Measurements from ENCODE around the gene ATP8B1.

Gene ATP8B1

GRCh38 chr18:57809190-57809589 is 6.1 kb upstream of the ATP8B1 start:
- Mint-ChIP-seq H3K27ac (no peak overlapping the region), H3K4me3 (no peak overlapping the region), H3K4me1 (ENCODE audit: low read depth) (peaks cover 7% of the 10 kb centered on the region), H3K9me3 (peaks cover 24% of the 10 kb centered on the region), H3K27me3 (peaks cover 22% of the 10 kb centered on the region), H3K36me3 (ENCODE audit: low read depth) (no peaks in the 10 kb centered on the region)
- intact Hi-C loops (cut with micrococcal nuclease) = no loop called here

- Mint-ChIP-seq H3K9me3 (peaks cover 16% of the 10 kb centered on the region), H3K4me3 (no peak overlapping the region), H3K4me1 (ENCODE audit: low read depth) (peaks cover 15% of the 10 kb centered on the region), H3K27me3 (peaks cover 34% of the 10 kb centered on the region), H3K27ac (no peak overlapping the region), H3K36me3 (ENCODE audit: low read depth) (no peaks in the 10 kb centered on the region)
- intact Hi-C loops (cut with micrococcal nuclease) = no loop called here
Observed at GRCh38 chr18:57807336-57808117, 4.4 kb upstream of the ATP8B1 start.

DNA sequence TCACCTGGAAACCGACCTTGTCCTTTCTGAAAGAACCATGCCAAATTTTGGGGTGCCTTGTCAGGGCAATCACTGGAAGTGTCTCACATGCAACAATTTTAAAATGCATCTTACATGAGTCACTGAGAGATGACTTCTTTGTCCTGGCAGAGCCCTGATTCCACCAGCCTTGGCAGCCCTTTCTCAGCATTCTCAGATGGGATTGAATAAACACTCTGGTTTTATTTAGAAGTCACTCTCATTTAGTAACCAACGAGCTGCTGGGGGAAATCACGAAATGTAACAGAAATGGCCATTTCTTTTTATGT is 3.8 kb upstream of the ATP8B1 start:
- intact Hi-C loops (cut with micrococcal nuclease) = no loop called here
- H3K4me1 Mint-ChIP-seq (ENCODE audit: low read depth) = peaks cover 21% of the 10 kb centered on the region
- peaks cover 40% of the 10 kb centered on the region for H3K27me3 Mint-ChIP-seq
- H3K4me3 Mint-ChIP-seq = no peak overlapping the region
- no peak overlapping the region for H3K27ac Mint-ChIP-seq
- H3K36me3 Mint-ChIP-seq (ENCODE audit: low read depth) = no peaks in the 10 kb centered on the region
- peaks cover 10% of the 10 kb centered on the region for H3K9me3 Mint-ChIP-seq

GRCh38 chr18:57806201-57806977 is 3.3 kb upstream of the ATP8B1 start:
- Mint-ChIP-seq H3K27me3 (peaks cover 46% of the 10 kb centered on the region), H3K4me3 (no peak overlapping the region), H3K9me3 (peaks cover 4% of the 10 kb centered on the region), H3K36me3 (ENCODE audit: low read depth) (no peaks in the 10 kb centered on the region), H3K27ac (no peak overlapping the region), H3K4me1 (ENCODE audit: low read depth) (peaks cover 27% of the 10 kb centered on the region)
- intact Hi-C loops (cut with micrococcal nuclease) = no loop called here

DNA sequence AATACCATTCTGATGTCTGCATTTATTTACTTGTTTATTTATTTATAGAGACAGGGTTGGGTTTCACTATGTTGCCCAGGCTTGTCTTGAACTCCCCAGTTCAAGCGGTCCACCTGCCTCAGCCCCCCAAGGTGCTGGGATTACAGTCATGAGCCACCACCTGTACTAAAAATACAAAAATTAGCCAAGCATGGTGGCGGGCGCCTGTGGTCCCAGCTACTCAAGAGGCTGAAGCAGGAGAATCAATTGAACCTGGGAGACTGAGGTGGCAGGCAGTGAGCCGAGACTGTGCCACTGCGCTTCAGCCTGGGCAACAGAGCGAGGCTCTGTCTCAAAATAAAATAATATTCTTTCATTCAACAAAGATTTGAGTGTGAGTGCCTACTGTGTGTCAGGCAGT is 2.0 kb upstream of the ATP8B1 start:
- Mint-ChIP-seq H3K4me1 (ENCODE audit: low read depth) (peaks cover 27% of the 10 kb centered on the region), H3K36me3 (ENCODE audit: low read depth) (no peaks in the 10 kb centered on the region), H3K27ac (no peak overlapping the region), H3K4me3 (no peak overlapping the region), H3K9me3 (no peaks in the 10 kb centered on the region), H3K27me3 (peaks cover 55% of the 10 kb centered on the region)
- intact Hi-C loops (cut with micrococcal nuclease) = no loop called here

DNA sequence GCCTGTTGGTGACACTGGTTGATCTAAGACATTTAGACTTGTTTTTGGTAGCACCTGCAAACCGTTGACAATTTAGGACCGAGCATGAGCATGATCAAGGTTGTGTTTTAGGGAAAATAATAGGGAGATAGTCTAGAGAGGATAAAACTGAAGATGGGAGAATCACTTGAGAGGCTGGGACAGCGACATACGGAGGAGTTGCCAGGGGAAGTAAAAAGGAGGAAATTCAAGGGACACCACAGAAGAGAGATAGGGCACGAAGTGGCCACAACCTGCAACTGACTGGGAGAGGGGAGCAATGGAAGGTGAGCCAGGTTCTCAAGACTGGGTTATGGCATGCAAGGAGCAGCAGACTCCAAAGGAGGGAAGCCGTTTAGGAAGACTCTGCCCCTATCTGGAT is 1.4 kb upstream of the ATP8B1 start:
- intact Hi-C loops (cut with micrococcal nuclease) = no loop called here
- H3K9me3 Mint-ChIP-seq = no peaks in the 10 kb centered on the region
- no peak overlapping the region for H3K4me3 Mint-ChIP-seq
- H3K27me3 Mint-ChIP-seq = peaks cover 59% of the 10 kb centered on the region
- no peaks in the 10 kb centered on the region for H3K36me3 Mint-ChIP-seq (ENCODE audit: low read depth)
- H3K27ac Mint-ChIP-seq = no peak overlapping the region
- peaks cover 27% of the 10 kb centered on the region for H3K4me1 Mint-ChIP-seq (ENCODE audit: low read depth)

DNA sequence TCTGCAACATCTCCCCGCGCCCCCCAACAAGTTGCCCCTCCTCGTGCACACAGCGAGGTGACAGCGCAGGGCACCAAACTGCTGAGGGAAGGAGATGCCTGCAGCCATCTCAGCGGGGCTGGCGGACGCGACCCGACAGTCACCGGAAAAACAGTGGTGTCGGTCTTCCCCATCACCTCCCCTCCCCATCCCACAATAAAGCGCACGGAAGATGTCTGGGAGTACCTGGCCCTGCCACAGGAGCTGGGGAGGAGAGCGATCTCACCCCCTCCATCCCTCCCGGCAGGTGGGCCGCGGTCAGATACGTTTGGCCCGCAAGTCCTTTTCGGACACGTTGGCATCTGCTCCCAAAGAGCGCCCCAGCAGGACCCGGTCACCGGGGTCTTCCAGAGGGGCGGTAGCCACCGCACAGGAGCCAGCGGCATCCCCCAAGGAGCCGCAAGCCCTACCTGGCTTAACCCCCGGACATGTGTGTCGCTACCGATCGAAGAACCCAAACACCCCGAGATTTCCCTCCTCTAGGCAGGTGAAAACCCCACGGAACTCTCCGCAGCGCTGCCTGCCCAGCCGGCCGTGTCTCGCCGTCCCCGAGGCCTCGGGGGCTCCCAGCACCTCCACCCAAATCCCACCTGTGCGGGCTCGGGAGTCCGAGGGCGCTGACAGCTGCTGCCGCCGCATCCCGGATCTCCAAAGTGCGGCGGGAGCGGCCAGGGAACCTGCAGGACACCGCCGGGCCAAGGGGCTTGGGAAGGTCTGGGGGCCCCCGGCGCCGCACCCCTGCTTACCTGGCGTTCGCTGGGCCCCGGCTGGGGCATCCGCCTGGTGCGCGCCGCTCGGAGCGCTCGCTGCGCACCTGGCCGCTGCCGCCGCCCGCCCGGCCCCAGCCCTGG is 657 bp downstream of the ATP8B1 start:
- Mint-ChIP-seq H3K36me3 (ENCODE audit: low read depth) (no peaks in the 10 kb centered on the region), H3K27me3 (peaks cover 62% of the 10 kb centered on the region)
- intact Hi-C loops (cut with micrococcal nuclease) = no loop called here

DNA sequence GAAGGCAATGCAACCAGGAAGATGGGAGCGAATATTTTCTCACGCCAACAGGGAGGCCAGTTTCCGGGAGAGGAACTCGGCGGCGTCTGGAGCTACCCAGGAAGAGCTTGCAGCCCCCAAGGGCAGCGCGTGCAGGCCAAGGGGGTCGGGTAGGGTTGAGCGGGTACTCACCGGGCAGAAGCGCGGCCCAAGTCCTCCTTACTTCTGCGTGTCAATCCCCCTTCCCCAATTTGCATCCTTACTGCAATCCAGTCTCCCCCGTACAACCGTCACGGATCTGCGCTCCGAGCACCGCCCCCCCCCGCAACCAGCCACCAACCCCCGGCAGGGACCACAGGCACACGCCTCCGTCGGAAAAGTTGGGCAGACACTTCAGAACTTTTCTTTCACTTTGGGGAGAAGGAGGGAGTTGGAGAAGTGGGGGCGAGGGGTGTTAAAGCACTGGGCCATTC is 1.3 kb downstream of the ATP8B1 start:
- Mint-ChIP-seq H3K27me3 (peaks cover 63% of the 10 kb centered on the region), H3K4me1 (ENCODE audit: low read depth) (peaks cover 27% of the 10 kb centered on the region), H3K9me3 (no peaks in the 10 kb centered on the region), H3K27ac (no peak overlapping the region), H3K4me3 (peak overlapping the region; percentile 73), H3K36me3 (ENCODE audit: low read depth) (no peaks in the 10 kb centered on the region)
- intact Hi-C loops (cut with micrococcal nuclease) = no loop called here

More for the DNA sequence above, 657 bp downstream of the ATP8B1 start:
- Mint-ChIP-seq H3K4me3 (peak overlapping the region; percentile 73), H3K4me1 (ENCODE audit: low read depth) (peaks cover 27% of the 10 kb centered on the region), H3K27ac (no peak overlapping the region), H3K9me3 (no peaks in the 10 kb centered on the region)

GRCh38 chr18:57801325-57801724 is 1.8 kb downstream of the ATP8B1 start:
- no peaks in the 10 kb centered on the region for H3K9me3 Mint-ChIP-seq
- peak overlapping the region; percentile 73 for H3K4me3 Mint-ChIP-seq
- peaks cover 61% of the 10 kb centered on the region for H3K27me3 Mint-ChIP-seq
- H3K27ac Mint-ChIP-seq = no peak overlapping the region
- H3K4me1 Mint-ChIP-seq (ENCODE audit: low read depth) = peaks cover 27% of the 10 kb centered on the region
- intact Hi-C loops (cut with micrococcal nuclease) = no loop called here
- no peaks in the 10 kb centered on the region for H3K36me3 Mint-ChIP-seq (ENCODE audit: low read depth)

DNA sequence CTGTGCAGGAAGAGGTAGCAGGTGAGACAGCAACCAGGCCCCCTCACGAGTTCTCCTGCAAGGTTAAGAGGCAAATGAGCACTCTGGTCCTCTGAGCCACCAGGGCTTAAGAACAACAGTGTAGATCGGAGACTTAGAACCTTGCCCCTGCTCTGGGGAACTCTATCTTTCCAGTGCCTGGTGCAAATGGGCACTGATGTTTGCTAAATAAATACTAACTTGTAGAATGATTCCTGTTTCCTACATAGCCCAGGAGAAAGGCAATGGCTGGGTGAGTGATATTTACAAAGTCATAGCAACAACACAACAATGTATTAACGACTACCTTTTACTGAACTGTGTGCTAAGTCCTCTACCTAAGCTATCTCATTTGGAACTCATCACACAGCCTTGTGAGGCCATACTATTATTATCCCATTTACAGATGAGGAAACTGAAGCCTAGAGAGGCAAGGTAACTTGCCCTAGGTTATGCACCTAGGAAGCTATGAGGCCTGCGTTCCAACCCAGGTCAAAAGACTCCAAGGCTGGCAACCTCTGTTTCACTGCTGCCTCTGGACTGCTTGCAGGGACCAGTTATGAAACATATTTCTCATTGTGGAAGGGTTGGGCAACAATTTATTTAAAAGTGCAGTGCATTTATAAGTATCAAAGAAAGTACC is 4.3 kb downstream of the ATP8B1 start:
- intact Hi-C loops (cut with micrococcal nuclease) = no loop called here
- H3K36me3 Mint-ChIP-seq (ENCODE audit: low read depth) = no peaks in the 10 kb centered on the region
- H3K4me1 Mint-ChIP-seq (ENCODE audit: low read depth) = peaks cover 19% of the 10 kb centered on the region
- peaks cover 52% of the 10 kb centered on the region for H3K27me3 Mint-ChIP-seq
- H3K4me3 Mint-ChIP-seq = no peak overlapping the region
- H3K27ac Mint-ChIP-seq = no peak overlapping the region
- no peaks in the 10 kb centered on the region for H3K9me3 Mint-ChIP-seq

DNA sequence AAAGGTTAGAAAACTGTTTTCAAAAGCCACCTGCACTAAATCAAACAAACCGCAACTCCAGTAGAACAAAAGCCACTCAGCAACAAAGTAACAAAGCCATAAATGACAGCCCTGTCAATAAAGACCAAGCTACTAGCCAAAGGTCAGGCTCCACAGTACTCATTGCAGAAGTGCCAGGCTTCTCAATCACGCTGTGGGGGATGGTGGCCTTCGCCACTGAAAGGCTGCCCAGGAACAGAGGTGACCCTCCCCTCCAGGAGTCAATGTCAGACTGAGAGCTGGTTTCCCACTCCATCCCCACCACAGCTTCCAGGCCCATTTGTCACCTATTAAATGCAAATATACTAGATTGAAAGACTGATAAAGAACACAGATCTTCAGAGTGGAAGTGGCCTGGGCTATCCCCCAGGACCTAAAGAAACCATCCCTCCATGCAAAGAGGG is 5.9 kb downstream of the ATP8B1 start:
- H3K4me1 Mint-ChIP-seq (ENCODE audit: low read depth) = peaks cover 8% of the 10 kb centered on the region
- H3K36me3 Mint-ChIP-seq (ENCODE audit: low read depth) = no peaks in the 10 kb centered on the region
- intact Hi-C loops (cut with micrococcal nuclease) = no loop called here
- H3K9me3 Mint-ChIP-seq = no peaks in the 10 kb centered on the region
- H3K27me3 Mint-ChIP-seq = peaks cover 48% of the 10 kb centered on the region
- H3K27ac Mint-ChIP-seq = no peak overlapping the region
- no peak overlapping the region for H3K4me3 Mint-ChIP-seq

DNA sequence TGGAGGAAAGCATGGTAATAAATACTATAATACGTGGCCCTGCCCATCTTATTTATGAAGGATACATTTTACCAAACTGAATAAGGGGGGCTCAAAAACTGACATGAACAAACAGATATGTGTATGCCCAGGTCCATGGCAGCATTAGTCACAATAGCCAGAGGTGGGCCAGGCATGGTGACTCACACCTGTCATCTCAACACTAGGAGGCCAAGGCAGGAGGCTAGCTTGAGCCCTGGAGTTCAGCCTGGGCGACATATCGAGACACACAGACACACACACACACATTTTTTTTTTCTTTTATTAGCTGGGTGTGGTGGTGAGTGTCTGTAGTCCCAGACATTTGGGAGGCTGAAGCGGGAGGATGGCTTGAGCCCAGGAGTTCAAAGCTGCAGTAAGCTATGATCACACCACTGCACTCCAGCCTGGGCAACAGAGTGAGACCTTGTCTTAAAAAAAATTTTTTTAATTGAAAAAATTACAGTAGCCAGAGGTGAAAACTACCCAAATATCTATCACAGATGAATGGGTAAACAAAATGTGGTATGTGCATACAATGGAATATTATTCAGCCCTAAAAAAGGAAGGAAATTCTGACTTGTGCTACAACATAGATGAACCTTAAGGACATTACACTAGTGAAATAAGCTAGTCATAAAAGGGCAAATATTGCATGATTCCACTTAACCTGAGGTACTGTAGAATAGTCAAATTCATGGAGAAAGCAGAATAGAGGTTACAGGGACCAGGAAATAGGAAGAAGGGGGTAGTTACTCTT is 8.0 kb downstream of the ATP8B1 start:
- Mint-ChIP-seq H3K4me3 (no peak overlapping the region), H3K9me3 (no peaks in the 10 kb centered on the region), H3K36me3 (ENCODE audit: low read depth) (no peaks in the 10 kb centered on the region), H3K27ac (no peak overlapping the region), H3K27me3 (peaks cover 30% of the 10 kb centered on the region), H3K4me1 (ENCODE audit: low read depth) (no peaks in the 10 kb centered on the region)
- intact Hi-C loops (cut with micrococcal nuclease) = no loop called here
